ENCODE data around the gene DTWD1.

- TF ChIP-seq, protein P1, sequence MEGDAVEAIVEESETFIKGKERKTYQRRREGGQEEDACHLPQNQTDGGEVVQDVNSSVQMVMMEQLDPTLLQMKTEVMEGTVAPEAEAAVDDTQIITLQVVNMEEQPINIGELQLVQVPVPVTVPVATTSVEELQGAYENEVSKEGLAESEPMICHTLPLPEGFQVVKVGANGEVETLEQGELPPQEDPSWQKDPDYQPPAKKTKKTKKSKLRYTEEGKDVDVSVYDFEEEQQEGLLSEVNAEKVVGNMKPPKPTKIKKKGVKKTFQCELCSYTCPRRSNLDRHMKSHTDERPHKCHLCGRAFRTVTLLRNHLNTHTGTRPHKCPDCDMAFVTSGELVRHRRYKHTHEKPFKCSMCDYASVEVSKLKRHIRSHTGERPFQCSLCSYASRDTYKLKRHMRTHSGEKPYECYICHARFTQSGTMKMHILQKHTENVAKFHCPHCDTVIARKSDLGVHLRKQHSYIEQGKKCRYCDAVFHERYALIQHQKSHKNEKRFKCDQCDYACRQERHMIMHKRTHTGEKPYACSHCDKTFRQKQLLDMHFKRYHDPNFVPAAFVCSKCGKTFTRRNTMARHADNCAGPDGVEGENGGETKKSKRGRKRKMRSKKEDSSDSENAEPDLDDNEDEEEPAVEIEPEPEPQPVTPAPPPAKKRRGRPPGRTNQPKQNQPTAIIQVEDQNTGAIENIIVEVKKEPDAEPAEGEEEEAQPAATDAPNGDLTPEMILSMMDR (IDR thresholded peaks at IDR 0.05), result no peak
- TF ChIP-seq POLR2A (IDR thresholded peaks at IDR 0.05), result no peak
These were observed 76.3 kb downstream of the DTWD1 start for GRCh38 chr15:49697121-49697520.
